ENCODE results near the gene ACO2.

Gene ACO2

GRCh38 chr22:41468381-41469217 is at the start of gene ACO2, which contains the start of gene PHF5A:
Gene ACO2 (plus strand): TSS chr22:41469117. CDS start chr22:41469147, 30 bp downstream.
Gene PHF5A (minus strand): TSS chr22:41468692. CDS start chr22:41468653, 39 bp downstream.
- peaks cover 91% of the 10 kb centered on the region for H3K79me2 ChIP-seq (ENCODE audit: insufficient read depth, low read length)
- TF ChIP-seq CTCF (conservative IDR thresholded peaks at IDR 0.05; ENCODE audit: low read length), result no peak
- no peak for TF ChIP-seq EZH2phosphoT487 (IDR thresholded peaks at IDR 0.05; ENCODE audit: borderline replicate concordance)
- H3K4me3 ChIP-seq (ENCODE audit: low read length, poor library complexity, severe bottlenecking), result peak within 1 kb of the TSS; percentile 86
- peaks cover 24% of the 10 kb centered on the region; the same call in 1 of the 2 replicates for H3K36me3 ChIP-seq (ENCODE audit: insufficient read depth, low read length)
- H3K9me3 ChIP-seq (ENCODE audit: insufficient read depth, low read depth, low read length), result no peaks in the 10 kb centered on the region
- no peaks in the 10 kb centered on the region for H3F3A ChIP-seq (ENCODE audit: low read depth)
- H3K9ac ChIP-seq (ENCODE audit: low read depth, low read length, poor library complexity, severe bottlenecking), result peak within 1 kb of the TSS; percentile 87
- H4K20me1 ChIP-seq (ENCODE audit: insufficient read depth, low read length, poor library complexity, severe bottlenecking), result peaks cover 15% of the 10 kb centered on the region
- H3K4me1 ChIP-seq (ENCODE audit: insufficient read depth, low read length, poor library complexity, severe bottlenecking), result peaks cover 38% of the 10 kb centered on the region
- H3K27me3 ChIP-seq (ENCODE audit: insufficient read depth, low read length, poor library complexity, severe bottlenecking), result no peaks in the 10 kb centered on the region
- peak within 1 kb of the TSS; percentile 98 for H3K4me2 ChIP-seq (ENCODE audit: low read depth, low read length, poor library complexity, severe bottlenecking)
- H2AFZ ChIP-seq (ENCODE audit: low read length), result peak within 1 kb of the TSS; percentile 86
- H3K9me2 ChIP-seq (replicated peaks; ENCODE audit: low read depth, low read length), result no peaks in the 10 kb centered on the region

DNA sequence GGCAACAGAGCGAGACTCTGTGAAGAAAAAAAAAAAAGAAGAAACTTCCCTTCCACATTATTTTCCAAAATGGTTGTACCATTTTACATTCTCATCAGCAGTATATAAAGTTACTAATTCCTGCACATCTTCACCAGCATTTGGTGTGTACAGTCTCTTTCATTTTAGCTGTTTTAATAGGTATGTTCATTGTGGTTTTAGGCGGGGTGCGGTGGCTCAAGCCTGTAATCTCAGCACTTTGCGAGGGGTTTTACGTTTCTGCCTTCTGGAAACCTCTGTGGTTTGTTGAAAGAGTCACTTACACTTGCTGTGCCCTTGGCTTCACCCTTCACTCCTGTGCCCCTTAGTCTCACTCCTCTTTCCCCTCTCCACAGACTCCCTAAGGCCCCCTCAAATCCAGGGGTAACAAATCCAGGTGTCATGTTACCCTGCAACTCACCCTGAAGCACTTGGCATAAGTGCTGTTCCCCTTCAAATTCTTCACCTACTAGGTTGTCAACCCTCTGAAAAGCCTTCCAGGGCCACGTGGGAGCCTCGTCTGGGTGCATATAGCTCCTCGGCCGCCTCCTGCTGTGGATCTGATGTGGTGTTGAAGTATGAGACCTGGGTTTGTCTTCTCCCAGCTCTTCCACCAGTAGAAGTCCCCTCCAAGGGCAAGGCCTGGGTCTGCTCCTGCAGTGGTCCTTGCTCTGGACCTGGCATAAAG is 43.1 kb upstream of the ACO2 start:
- H3K9ac ChIP-seq (ENCODE audit: low read depth, low read length, poor library complexity, severe bottlenecking), result no peak overlapping the region
- H3F3A ChIP-seq (ENCODE audit: low read depth), result no peaks in the 10 kb centered on the region
- H4K20me1 ChIP-seq (ENCODE audit: insufficient read depth, low read length, poor library complexity, severe bottlenecking), result no peaks in the 10 kb centered on the region
- H2AFZ ChIP-seq (ENCODE audit: low read length), result no peak overlapping the region
- H3K36me3 ChIP-seq (ENCODE audit: insufficient read depth, low read length), result no peaks in the 10 kb centered on the region
- no peak overlapping the region for H3K4me3 ChIP-seq (ENCODE audit: low read length, poor library complexity, severe bottlenecking)
- TF ChIP-seq CTCF (conservative IDR thresholded peaks at IDR 0.05; ENCODE audit: low read length) (no peak), EZH2phosphoT487 (IDR thresholded peaks at IDR 0.05; ENCODE audit: borderline replicate concordance) (no peak)
- no peaks in the 10 kb centered on the region for H3K9me3 ChIP-seq (ENCODE audit: insufficient read depth, low read depth, low read length)
- no peaks in the 10 kb centered on the region for H3K9me2 ChIP-seq (replicated peaks; ENCODE audit: low read depth, low read length)
- H3K27me3 ChIP-seq (ENCODE audit: insufficient read depth, low read length, poor library complexity, severe bottlenecking), result no peaks in the 10 kb centered on the region
- no peak overlapping the region for H3K4me2 ChIP-seq (ENCODE audit: low read depth, low read length, poor library complexity, severe bottlenecking)
- H3K4me1 ChIP-seq (ENCODE audit: insufficient read depth, low read length, poor library complexity, severe bottlenecking), result peaks cover 3% of the 10 kb centered on the region
- no peaks in the 10 kb centered on the region for H3K79me2 ChIP-seq (ENCODE audit: insufficient read depth, low read length)

- Histone ChIP-seq H3K79me2 (ENCODE audit: insufficient read depth, low read length) (no peaks in the 10 kb centered on the region), H3K9me3 (ENCODE audit: insufficient read depth, low read depth, low read length) (no peaks in the 10 kb centered on the region), H3K36me3 (ENCODE audit: insufficient read depth, low read length) (peaks cover 4% of the 10 kb centered on the region; the same call in 1 of the 2 replicates), H4K20me1 (ENCODE audit: insufficient read depth, low read length, poor library complexity, severe bottlenecking) (no peaks in the 10 kb centered on the region), H3K4me3 (ENCODE audit: low read length, poor library complexity, severe bottlenecking) (no peak overlapping the region), H3K9me2 (replicated peaks; ENCODE audit: low read depth, low read length) (no peaks in the 10 kb centered on the region), H3K4me1 (ENCODE audit: insufficient read depth, low read length, poor library complexity, severe bottlenecking) (peaks cover 3% of the 10 kb centered on the region), H2AFZ (ENCODE audit: low read length) (no peak overlapping the region), H3K4me2 (ENCODE audit: low read depth, low read length, poor library complexity, severe bottlenecking) (no peak overlapping the region), H3K9ac (ENCODE audit: low read depth, low read length, poor library complexity, severe bottlenecking) (no peak overlapping the region), H3K27me3 (ENCODE audit: insufficient read depth, low read length, poor library complexity, severe bottlenecking) (no peaks in the 10 kb centered on the region), H3F3A (ENCODE audit: low read depth) (no peaks in the 10 kb centered on the region)
- no peak for TF ChIP-seq CTCF (conservative IDR thresholded peaks at IDR 0.05; ENCODE audit: low read length)
These were observed 39.5 kb upstream of the ACO2 start for GRCh38 chr22:41429232-41429950.
